ENCODE results near the gene ADSL.

ADSL gene

DNA sequence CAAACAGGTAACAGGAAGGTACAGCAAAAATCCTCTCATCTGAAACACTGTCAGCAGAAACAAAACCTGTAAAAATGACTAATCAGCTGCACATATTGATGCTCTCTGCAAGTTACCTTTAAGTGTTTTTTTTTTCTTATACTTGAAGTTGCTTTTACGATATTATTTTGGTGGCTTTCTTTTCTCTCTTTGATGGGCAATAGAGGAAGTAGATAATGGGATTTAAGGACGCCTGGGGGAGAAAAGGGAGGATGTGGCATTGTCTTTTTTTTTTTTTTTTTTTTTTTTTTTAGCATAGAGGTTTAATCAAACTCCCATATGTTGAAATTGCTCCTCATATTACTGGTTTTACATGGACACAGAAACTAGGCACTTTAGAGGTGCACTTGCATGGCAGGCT, 11.4 kb upstream of the ADSL start:
- no peaks in the 10 kb centered on the region for H3K9me3 Mint-ChIP-seq
- intact Hi-C loops (cut with micrococcal nuclease) = no loop called here
- H3K36me3 Mint-ChIP-seq (ENCODE audit: low read depth) = peaks cover 74% of the 10 kb centered on the region
- H3K27me3 Mint-ChIP-seq = no peaks in the 10 kb centered on the region
- H3K4me3 Mint-ChIP-seq = no peak overlapping the region
- peaks cover 48% of the 10 kb centered on the region for H3K4me1 Mint-ChIP-seq (ENCODE audit: low read depth)
- H3K27ac Mint-ChIP-seq = no peak overlapping the region

DNA sequence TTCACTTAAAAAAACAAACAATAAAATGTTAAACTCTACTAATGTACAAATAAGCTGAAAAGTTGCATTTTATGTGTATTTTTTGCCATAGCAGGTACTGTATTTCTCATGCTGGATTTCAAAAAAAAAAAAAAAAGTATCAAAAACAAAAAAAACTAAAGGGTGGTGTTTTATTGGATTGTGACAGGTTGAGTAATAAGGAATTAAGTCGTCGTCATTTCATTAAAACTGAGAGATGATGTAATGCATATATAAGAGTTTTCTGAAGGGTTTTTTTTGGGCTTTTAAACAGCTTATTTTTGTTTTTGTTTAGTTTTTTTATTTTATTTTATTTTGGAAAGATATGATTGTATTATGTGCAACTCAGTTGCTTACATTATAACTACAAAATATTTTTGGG, 10.9 kb upstream of the ADSL start:
- H3K9me3 Mint-ChIP-seq = no peaks in the 10 kb centered on the region
- H3K4me1 Mint-ChIP-seq (ENCODE audit: low read depth) = peaks cover 43% of the 10 kb centered on the region
- peaks cover 69% of the 10 kb centered on the region for H3K36me3 Mint-ChIP-seq (ENCODE audit: low read depth)
- H3K27ac Mint-ChIP-seq = peak overlapping the region; percentile 58
- peaks cover 1% of the 10 kb centered on the region for H3K27me3 Mint-ChIP-seq
- intact Hi-C loops (cut with micrococcal nuclease) = no loop called here
- no peak overlapping the region for H3K4me3 Mint-ChIP-seq

DNA sequence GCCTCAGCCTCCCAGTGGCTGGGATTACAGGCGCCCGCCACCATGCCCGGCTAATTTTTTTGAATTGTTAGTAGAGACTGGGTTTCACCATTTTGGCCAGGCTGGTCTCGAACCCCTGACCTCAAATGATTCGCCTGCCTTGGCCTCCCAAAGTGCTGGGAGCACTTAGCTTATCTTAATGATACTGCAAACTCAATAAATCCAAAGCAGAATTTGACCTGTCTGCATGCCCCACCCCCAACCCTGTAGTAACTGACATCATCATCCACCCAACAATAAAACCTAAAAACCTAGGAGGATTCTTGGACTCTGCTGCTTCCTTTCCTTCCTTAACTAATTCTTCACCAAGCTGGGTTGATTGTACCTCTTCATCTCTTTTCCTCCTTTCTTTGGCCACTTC, 6.3 kb upstream of the ADSL start:
- no peak overlapping the region for H3K4me3 Mint-ChIP-seq
- H3K27ac Mint-ChIP-seq = no peak overlapping the region
- peaks cover 26% of the 10 kb centered on the region for H3K4me1 Mint-ChIP-seq (ENCODE audit: low read depth)
- peaks cover 25% of the 10 kb centered on the region for H3K36me3 Mint-ChIP-seq (ENCODE audit: low read depth)
- H3K27me3 Mint-ChIP-seq = peaks cover 4% of the 10 kb centered on the region
- intact Hi-C loops (cut with micrococcal nuclease) = no loop called here
- H3K9me3 Mint-ChIP-seq = no peaks in the 10 kb centered on the region

DNA sequence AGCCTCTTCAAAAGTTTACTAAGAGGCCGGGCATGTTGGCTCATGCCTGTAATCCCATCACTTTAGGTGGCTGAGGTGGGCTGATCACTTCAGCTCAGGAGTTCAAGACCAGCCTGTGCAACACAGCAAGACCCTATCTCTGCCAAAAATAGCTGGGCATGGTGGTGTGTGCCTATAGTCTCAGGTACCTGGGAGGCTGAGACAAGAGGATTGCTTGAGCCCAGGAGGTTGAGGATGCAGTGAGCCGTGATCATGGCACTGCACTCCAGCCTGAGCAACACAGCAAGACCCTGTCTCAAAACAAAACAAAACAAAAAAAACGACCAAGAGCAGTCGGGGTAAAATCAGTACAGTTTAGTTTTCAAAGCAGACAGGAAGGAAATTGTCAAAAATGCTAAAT, 4.7 kb upstream of the ADSL start:
- Mint-ChIP-seq H3K4me3 (no peak overlapping the region), H3K36me3 (ENCODE audit: low read depth) (peaks cover 26% of the 10 kb centered on the region), H3K27me3 (peaks cover 4% of the 10 kb centered on the region), H3K27ac (no peak overlapping the region), H3K4me1 (ENCODE audit: low read depth) (peaks cover 14% of the 10 kb centered on the region), H3K9me3 (no peaks in the 10 kb centered on the region)
- intact Hi-C loops (cut with micrococcal nuclease) = no loop called here

DNA sequence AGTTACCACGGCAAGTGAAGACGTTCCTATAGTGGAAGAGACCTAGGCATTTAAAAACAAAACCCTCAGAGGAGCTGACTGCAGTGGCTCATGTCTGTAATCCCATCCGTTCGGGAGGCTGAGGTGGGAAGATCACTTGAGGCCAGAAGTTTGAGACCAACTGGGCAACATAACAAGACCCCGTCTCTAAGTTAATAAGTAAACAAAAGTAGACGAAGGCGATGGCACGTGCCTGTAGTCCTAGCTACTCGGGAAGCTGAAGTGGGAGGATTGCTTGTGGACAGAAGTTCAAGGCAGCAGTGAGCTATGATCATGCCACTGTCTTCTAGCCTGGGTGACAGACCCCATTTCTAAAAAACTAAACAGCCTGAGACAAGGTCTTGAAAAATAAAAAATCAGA, 3.8 kb upstream of the ADSL start:
- intact Hi-C loops (cut with micrococcal nuclease) = no loop called here
- Mint-ChIP-seq H3K27ac (no peak overlapping the region), H3K36me3 (ENCODE audit: low read depth) (peaks cover 25% of the 10 kb centered on the region), H3K4me1 (ENCODE audit: low read depth) (peaks cover 16% of the 10 kb centered on the region), H3K9me3 (no peaks in the 10 kb centered on the region), H3K27me3 (peaks cover 4% of the 10 kb centered on the region), H3K4me3 (no peak overlapping the region)

DNA sequence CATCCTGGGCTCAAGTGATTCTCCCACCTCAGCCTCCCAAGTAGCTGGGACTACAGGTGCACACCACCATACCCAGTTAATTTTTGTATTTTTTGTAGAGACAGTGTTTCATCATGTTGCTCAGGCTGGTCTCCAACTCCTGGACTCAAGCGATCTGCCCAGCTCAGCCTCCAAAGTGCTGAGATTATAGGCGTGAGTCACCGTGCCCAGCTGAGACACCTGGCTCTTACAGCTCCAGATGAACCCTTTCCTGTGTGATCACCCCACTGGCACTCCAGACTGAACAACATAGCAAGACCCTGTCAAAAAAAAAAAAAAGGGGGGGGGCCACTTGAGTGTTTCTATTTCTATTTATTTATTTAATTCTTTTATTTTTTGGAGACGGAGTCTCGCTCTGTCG, 1.0 kb upstream of the ADSL start:
- peaks cover 28% of the 10 kb centered on the region for H3K4me1 Mint-ChIP-seq (ENCODE audit: low read depth)
- peaks cover 29% of the 10 kb centered on the region for H3K36me3 Mint-ChIP-seq (ENCODE audit: low read depth)
- peak overlapping the region; percentile 92 for H3K4me3 Mint-ChIP-seq
- no peaks in the 10 kb centered on the region for H3K9me3 Mint-ChIP-seq
- H3K27ac Mint-ChIP-seq = peak overlapping the region; percentile 93
- H3K27me3 Mint-ChIP-seq = peaks cover 3% of the 10 kb centered on the region
- intact Hi-C loops (cut with micrococcal nuclease) = loop anchor here (5.0 kb wide), 1 partner anchor 303 kb away; no protein-coding TSS in a partner anchor

DNA sequence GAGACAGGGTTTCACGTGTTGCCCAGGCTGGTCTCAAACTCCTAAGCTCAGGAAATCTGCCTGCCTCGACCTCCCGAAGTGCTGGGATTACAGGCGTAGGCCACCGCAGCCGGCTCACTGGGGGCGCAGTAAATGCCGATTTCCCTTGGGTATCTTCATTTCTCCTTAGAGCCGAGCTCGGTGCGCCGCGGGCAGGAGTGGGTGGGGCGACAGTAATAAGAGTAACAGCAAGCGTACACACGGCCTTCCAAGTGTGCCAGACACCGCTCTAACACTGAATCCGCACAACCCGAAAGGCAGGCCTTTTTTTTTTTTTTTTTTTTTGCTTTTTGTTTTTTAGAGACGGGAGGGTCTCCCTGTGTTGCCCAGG, 500 bp upstream of the ADSL start:
- Mint-ChIP-seq H3K27ac (peak overlapping the region; percentile 93), H3K4me1 (ENCODE audit: low read depth) (peaks cover 28% of the 10 kb centered on the region), H3K27me3 (peaks cover 2% of the 10 kb centered on the region), H3K4me3 (peak overlapping the region; percentile 92), H3K9me3 (no peaks in the 10 kb centered on the region), H3K36me3 (ENCODE audit: low read depth) (peaks cover 34% of the 10 kb centered on the region)
- intact Hi-C loops (cut with micrococcal nuclease) = loop anchor here (5.0 kb wide), 1 partner anchor 303 kb away; no protein-coding TSS in a partner anchor

DNA sequence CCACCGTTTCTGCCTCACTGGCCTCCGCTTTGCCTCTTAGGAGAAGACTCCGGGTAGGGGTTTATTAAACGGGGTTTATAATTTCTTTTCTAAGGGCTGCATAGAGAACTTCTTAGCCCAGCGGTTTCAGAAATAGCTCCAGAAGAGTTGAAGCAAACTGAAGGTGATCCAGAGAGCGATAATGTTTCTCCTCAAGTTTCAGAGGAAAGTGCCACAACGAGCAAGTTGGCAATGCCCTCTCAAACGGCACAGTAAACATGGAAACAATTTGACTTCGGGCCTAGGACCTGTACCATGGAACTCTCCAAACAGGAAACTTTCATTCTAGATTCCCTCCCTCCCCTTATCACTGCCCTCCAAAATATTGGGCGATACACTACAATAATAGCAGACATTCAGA, 1.0 kb downstream of the ADSL start:
- H3K27me3 Mint-ChIP-seq = no peaks in the 10 kb centered on the region
- peak overlapping the region; percentile 92 for H3K4me3 Mint-ChIP-seq
- H3K4me1 Mint-ChIP-seq (ENCODE audit: low read depth) = peaks cover 28% of the 10 kb centered on the region
- intact Hi-C loops (cut with micrococcal nuclease) = loop anchor here (5.0 kb wide), 1 partner anchor 305 kb away; no protein-coding TSS in a partner anchor
- H3K27ac Mint-ChIP-seq = peak overlapping the region; percentile 93
- H3K9me3 Mint-ChIP-seq = no peaks in the 10 kb centered on the region
- H3K36me3 Mint-ChIP-seq (ENCODE audit: low read depth) = peaks cover 49% of the 10 kb centered on the region

DNA sequence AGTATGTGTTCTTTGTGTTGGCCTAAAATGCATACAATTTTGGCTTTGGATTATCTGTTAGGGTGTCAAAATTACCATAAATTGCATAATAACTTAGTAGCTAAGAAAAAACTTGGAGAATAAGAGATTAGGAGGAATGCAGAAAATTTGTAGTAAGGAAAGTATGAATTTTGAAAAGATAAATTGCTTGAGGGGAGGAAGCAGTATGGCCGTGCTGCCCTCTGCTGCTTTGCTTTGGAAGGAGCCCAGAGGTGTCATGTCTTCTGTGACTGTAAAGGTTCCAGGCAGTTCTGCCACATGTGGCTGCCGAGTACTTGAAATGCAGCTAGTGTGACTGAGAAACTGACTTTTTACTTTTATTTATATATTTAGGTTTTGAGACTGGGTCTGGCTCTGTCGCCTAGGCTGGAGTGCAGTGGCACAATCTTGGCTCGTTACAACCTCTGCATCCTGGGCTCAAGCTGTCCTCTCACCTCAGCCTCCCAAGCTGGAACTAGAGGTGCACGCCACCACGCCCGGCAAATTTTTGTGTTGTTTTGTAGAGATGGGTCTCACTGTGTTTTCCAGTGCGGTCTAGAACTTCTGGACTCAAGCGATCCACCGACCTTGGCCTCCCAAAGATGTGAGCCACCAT, 1.8 kb downstream of the ADSL start:
- peaks cover 22% of the 10 kb centered on the region for H3K4me1 Mint-ChIP-seq (ENCODE audit: low read depth)
- peak overlapping the region; percentile 21 for H3K4me3 Mint-ChIP-seq
- H3K9me3 Mint-ChIP-seq = no peaks in the 10 kb centered on the region
- no peak overlapping the region for H3K27ac Mint-ChIP-seq
- intact Hi-C loops (cut with micrococcal nuclease) = loop anchor here (5.0 kb wide), 1 partner anchor 306 kb away; no protein-coding TSS in a partner anchor
- peaks cover 53% of the 10 kb centered on the region for H3K36me3 Mint-ChIP-seq (ENCODE audit: low read depth)
- no peaks in the 10 kb centered on the region for H3K27me3 Mint-ChIP-seq

DNA sequence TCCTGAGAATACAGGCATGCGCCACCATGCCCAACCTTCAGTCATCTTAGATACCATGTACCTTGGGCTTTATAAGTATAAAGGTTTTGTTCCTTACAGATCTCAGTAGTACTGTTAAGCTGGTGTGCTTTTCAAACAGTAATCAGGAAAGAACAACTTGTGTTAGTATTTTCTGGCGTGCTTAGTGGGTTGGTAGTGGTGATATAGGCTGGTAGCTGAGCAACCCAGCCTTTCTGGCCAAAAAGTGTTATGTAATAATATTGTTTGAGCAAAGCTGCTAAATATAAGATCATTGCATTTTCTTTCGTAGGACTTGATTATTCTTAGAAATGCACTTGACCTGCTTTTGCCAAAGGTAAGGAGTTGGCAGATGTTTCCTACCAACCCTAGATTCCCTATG, 6.5 kb downstream of the ADSL start:
- intact Hi-C loops (cut with micrococcal nuclease) = no loop called here
- Mint-ChIP-seq H3K36me3 (ENCODE audit: low read depth) (peaks cover 88% of the 10 kb centered on the region), H3K4me3 (no peak overlapping the region), H3K4me1 (ENCODE audit: low read depth) (peaks cover 9% of the 10 kb centered on the region), H3K9me3 (no peaks in the 10 kb centered on the region), H3K27ac (no peak overlapping the region), H3K27me3 (no peaks in the 10 kb centered on the region)

DNA sequence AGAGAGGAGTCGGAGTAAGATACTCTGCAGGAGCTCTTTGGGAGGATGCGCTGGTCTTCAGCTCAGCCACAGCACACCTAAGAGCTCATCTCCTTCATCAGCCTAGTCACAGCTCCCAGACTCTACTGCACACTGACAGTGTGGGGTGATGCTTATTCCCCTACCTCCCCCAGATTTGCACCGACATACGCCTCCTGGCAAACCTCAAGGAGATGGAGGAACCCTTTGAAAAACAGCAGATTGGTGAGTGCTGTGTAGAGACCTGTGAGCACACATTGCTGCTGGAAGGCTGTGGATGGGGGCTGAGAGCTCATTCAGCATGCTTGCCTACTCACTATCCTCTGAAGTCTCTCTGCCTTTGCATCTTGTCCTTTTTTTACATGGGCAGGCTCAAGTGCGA, 14.8 kb downstream of the ADSL start:
- no peak overlapping the region for H3K27ac Mint-ChIP-seq
- H3K9me3 Mint-ChIP-seq = no peaks in the 10 kb centered on the region
- H3K4me1 Mint-ChIP-seq (ENCODE audit: low read depth) = no peaks in the 10 kb centered on the region
- H3K4me3 Mint-ChIP-seq = no peak overlapping the region
- peaks cover 100% of the 10 kb centered on the region for H3K36me3 Mint-ChIP-seq (ENCODE audit: low read depth)
- H3K27me3 Mint-ChIP-seq = no peaks in the 10 kb centered on the region
- intact Hi-C loops (cut with micrococcal nuclease) = no loop called here

DNA sequence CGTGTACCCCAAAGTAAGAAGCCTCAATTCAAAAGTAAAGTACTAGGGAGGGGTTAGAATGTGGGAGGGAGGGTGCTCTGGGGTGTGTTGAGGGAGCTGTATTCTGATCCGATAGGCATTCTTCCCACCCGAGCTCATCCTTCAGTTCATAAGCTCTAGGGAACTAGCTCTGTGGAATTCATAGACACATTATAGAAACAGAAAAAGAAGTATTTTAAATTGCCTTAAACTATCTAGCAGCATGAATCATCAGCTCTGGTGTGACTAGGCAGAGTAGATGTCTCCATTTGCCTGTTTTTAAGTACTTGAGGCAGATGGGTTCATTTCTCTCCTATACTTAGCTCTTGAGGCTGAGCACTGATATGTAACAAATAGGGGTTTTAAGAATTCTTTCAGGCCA, 16.8 kb downstream of the ADSL start:
- intact Hi-C loops (cut with micrococcal nuclease) = no loop called here
- H3K4me1 Mint-ChIP-seq (ENCODE audit: low read depth) = peaks cover under 1% of the 10 kb centered on the region
- H3K4me3 Mint-ChIP-seq = no peak overlapping the region
- peaks cover 100% of the 10 kb centered on the region for H3K36me3 Mint-ChIP-seq (ENCODE audit: low read depth)
- no peak overlapping the region for H3K27ac Mint-ChIP-seq
- H3K9me3 Mint-ChIP-seq = no peaks in the 10 kb centered on the region
- H3K27me3 Mint-ChIP-seq = no peaks in the 10 kb centered on the region

DNA sequence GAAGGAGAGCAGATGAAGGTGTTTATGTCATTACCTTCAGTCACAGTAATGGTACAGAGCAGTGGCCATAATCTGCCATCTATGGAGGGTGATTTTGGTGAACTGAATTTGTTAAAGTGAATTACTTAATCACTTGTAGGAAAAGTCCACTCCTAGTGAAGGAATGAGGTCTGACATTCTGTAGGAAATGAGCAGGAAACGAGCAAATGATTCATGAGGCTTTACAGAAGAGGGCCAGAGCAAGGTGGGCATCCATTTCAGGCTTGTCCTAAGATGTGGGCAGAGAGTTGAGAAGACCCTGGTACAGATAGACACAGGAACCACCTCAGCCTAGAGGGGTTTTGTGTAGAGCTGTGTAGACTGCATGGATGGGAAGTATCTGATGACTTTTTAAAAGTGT, 18.1 kb downstream of the ADSL start:
- H3K4me3 Mint-ChIP-seq = no peak overlapping the region
- H3K27me3 Mint-ChIP-seq = no peaks in the 10 kb centered on the region
- no peak overlapping the region for H3K27ac Mint-ChIP-seq
- intact Hi-C loops (cut with micrococcal nuclease) = no loop called here
- H3K36me3 Mint-ChIP-seq (ENCODE audit: low read depth) = peaks cover 89% of the 10 kb centered on the region
- no peaks in the 10 kb centered on the region for H3K9me3 Mint-ChIP-seq
- H3K4me1 Mint-ChIP-seq (ENCODE audit: low read depth) = peaks cover 13% of the 10 kb centered on the region

DNA sequence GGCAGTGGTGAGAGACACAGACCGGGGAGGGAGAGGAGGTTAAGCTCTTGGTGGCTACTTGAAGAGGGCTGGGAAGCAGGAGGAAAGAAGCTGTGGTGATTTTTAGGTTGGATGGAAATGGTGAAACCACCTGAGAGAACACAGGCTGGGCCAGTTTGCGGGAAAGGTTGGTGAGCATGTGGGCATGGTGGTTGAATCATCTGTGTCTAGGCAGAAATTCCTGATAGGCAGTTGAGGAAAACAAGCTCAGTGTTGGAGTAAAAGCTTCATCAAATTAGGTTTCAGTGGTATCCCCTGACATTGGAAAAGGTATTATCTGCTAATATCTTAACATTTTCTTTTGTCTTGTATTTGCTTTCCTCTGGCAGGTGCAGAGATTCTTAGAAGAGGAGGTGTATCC, 19.8 kb downstream of the ADSL start:
- Mint-ChIP-seq H3K4me3 (no peak overlapping the region), H3K36me3 (ENCODE audit: low read depth) (peaks cover 73% of the 10 kb centered on the region), H3K9me3 (no peaks in the 10 kb centered on the region), H3K4me1 (ENCODE audit: low read depth) (peaks cover 15% of the 10 kb centered on the region), H3K27me3 (no peaks in the 10 kb centered on the region), H3K27ac (no peak overlapping the region)
- intact Hi-C loops (cut with micrococcal nuclease) = no loop called here

DNA sequence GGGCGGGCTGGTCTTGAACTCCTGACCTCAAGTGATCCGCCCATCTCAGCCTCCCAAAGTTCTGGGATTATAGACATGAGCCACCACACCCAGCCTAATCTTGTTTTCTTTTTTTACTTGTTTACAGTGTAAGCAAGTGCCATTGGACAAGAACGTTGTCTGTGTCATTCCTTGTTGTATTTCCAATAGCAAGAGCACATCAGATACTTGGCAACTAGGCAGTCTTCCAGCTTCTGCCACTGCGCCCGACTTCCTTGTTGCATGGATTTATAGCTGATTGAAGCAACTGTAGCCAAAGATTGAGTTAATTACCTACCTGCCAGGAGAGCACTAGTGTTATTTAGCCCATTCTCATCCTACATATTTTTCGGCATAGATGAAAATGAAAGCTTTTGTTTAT, 21.0 kb downstream of the ADSL start:
- Mint-ChIP-seq H3K9me3 (no peaks in the 10 kb centered on the region), H3K27me3 (no peaks in the 10 kb centered on the region), H3K4me1 (ENCODE audit: low read depth) (peaks cover 25% of the 10 kb centered on the region), H3K36me3 (ENCODE audit: low read depth) (peaks cover 60% of the 10 kb centered on the region), H3K4me3 (no peak overlapping the region), H3K27ac (no peak overlapping the region)
- intact Hi-C loops (cut with micrococcal nuclease) = no loop called here

Measured in dendritic cell treated with granulocyte-macrophage colony-stimulating factor and Interleukin-4, amounts not matched to agents 40 ng/mL and 50 ng/mL, for 4 days (primary cell).